HL-60/S4 treated with retinoic acid at 250 ng/mL for 4 days and 3 days (cell line): ENCODE data around the gene SV2C.

Experiments
- in situ Hi-C: fragments of 300-500 bp; cut with MboI; formaldehyde crosslinking; loops from 2 replicates; pipeline ENCODE4 v1.7.0; 2022; ENCODE audit warnings: low sequenced_read_pairs

The SV2C gene

GRCh38 chr5:76376148-76376865, 293.1 kb downstream of the SV2C start:
- in situ Hi-C loops = no loop called here

GRCh38 chr5:76376866-76377230, 293.7 kb downstream of the SV2C start:
- in situ Hi-C loops = no loop called here

- in situ Hi-C loops = no loop called here
These were observed 295.2 kb downstream of the SV2C start for GRCh38 chr5:76378355-76378754.

GRCh38 chr5:76379316-76379715, 296.1 kb downstream of the SV2C start:
- in situ Hi-C loops = no loop called here

GRCh38 chr5:76379855-76380254, 296.7 kb downstream of the SV2C start:
- in situ Hi-C loops = no loop called here

- in situ Hi-C loops = no loop called here
These were observed 297.3 kb downstream of the SV2C start for GRCh38 chr5:76380346-76381066.

GRCh38 chr5:76383126-76383832, 300.1 kb downstream of the SV2C start:
- in situ Hi-C loops = no loop called here

- in situ Hi-C loops = no loop called here
These were observed 301.0 kb downstream of the SV2C start for GRCh38 chr5:76384189-76384588.

- in situ Hi-C loops = no loop called here
These were observed 301.5 kb downstream of the SV2C start for GRCh38 chr5:76384705-76385104.

- in situ Hi-C loops = no loop called here
These were observed 302.4 kb downstream of the SV2C start for GRCh38 chr5:76385540-76385939.

- in situ Hi-C loops = no loop called here
These were observed 303.2 kb downstream of the SV2C start for GRCh38 chr5:76386360-76386759.

GRCh38 chr5:76388236-76388635, 305.1 kb downstream of the SV2C start:
- in situ Hi-C loops = no loop called here

GRCh38 chr5:76388791-76389512, 305.8 kb downstream of the SV2C start:
- in situ Hi-C loops = no loop called here

- in situ Hi-C loops = no loop called here
These were observed 306.5 kb downstream of the SV2C start for GRCh38 chr5:76389513-76390154.

- in situ Hi-C loops = no loop called here
These were observed 307.8 kb downstream of the SV2C start for GRCh38 chr5:76391014-76391413.

GRCh38 chr5:76393035-76393680, 310.0 kb downstream of the SV2C start:
- in situ Hi-C loops = no loop called here

- in situ Hi-C loops = no loop called here
These were observed 314.0 kb downstream of the SV2C start for GRCh38 chr5:76397200-76397599.

GRCh38 chr5:76399268-76399667, 316.1 kb downstream of the SV2C start:
- in situ Hi-C loops = no loop called here

- in situ Hi-C loops = no loop called here
These were observed 317.3 kb downstream of the SV2C start for GRCh38 chr5:76400466-76400865.

GRCh38 chr5:76401801-76402250, 318.6 kb downstream of the SV2C start:
- in situ Hi-C loops = no loop called here
